ENCODE measurements around the gene KANK3. TPM values are rescaled to one million over a fixed set of nuclear protein-coding genes. Genes with fewer than 3 reads are reported as not detected.

KANK3 gene
- total RNA-seq: 0.18 and 0.43 TPM in 2 replicates

GRCh38 chr19:8342684-8343482 lies at the start of gene KANK3:
Gene KANK3, minus strand, starts transcription at chr19:8343262. Its CDS starts 5,434 bp downstream, at chr19:8337828.

GRCh38 chr19:8389891-8390616 lies 47.0 kb upstream of the KANK3 start, which contains the start of gene RAB11B:
Gene RAB11B, plus strand, starts transcription at chr19:8390360. Its CDS starts 57 bp downstream, at chr19:8390417.

GRCh38 chr19:8363803-8364771 lies 21.0 kb upstream of the KANK3 start, which contains the start of gene ANGPTL4:
Gene ANGPTL4, plus strand, starts transcription at chr19:8364155. Its CDS starts 167 bp downstream, at chr19:8364322.

GRCh38 chr19:8321067-8321985 lies 21.7 kb downstream of the KANK3 start, which contains the start of the genes NDUFA7 and RPS28:
Gene NDUFA7, minus strand, starts transcription at chr19:8321375. Its CDS starts 17 bp downstream, at chr19:8321358.
Gene RPS28, plus strand, starts transcription at chr19:8321496. Its CDS starts 35 bp downstream, at chr19:8321531.

GRCh38 chr19:8307965-8308866 lies 34.8 kb downstream of the KANK3 start, which contains the start of gene CD320:
Gene CD320, minus strand, starts transcription at chr19:8308358. Its CDS starts 68 bp downstream, at chr19:8308290.

Other genes with a start within 250 kb of the KANK3 start
- not detected in 2 replicates for gene FBN3, start 193.7 kb downstream of the KANK3 start, total RNA-seq
- gene CERS4, start 133.9 kb downstream of the KANK3 start, total RNA-seq: 9.4 and 14.5 TPM in 2 replicates
- 20.5 and 23.2 TPM in 2 replicates for gene CD320, start 34.9 kb downstream of the KANK3 start, total RNA-seq
- 31.0 and 40.4 TPM in 2 replicates for gene NDUFA7, start 21.9 kb downstream of the KANK3 start, total RNA-seq
- 646 and 817 TPM in 2 replicates for gene RPS28, start 21.8 kb downstream of the KANK3 start, total RNA-seq
- 1.1 and 7.9 TPM in 2 replicates for gene ANGPTL4, start 20.9 kb upstream of the KANK3 start, total RNA-seq
- 43.0 and 47.0 TPM in 2 replicates for gene RAB11B, start 47.1 kb upstream of the KANK3 start, total RNA-seq
- gene MARCHF2, start 70.0 kb upstream of the KANK3 start, total RNA-seq: 51.6 and 79.5 TPM in 2 replicates
- gene HNRNPM, start 101.7 kb upstream of the KANK3 start, total RNA-seq: 35.3 and 39.4 TPM in 2 replicates
- gene PRAM1, start 159.4 kb upstream of the KANK3 start, total RNA-seq: not detected in 2 replicates
- gene ZNF414, start 170.9 kb upstream of the KANK3 start, total RNA-seq: 2.8 and 4.4 TPM in 2 replicates
- gene MYO1F, start 234.2 kb upstream of the KANK3 start, total RNA-seq: 0.14 and 0.37 TPM in 2 replicates